Measurements from ENCODE around the gene ENTPD2.

GRCh38 chr9:137013571-137013940 is 40.3 kb downstream of the ENTPD2 start:
- TF ChIP-seq CTCF (IDR thresholded peaks at IDR 0.05) (no peak), POLR2A (IDR thresholded peaks at IDR 0.05) (no peak)
